ENCODE data around the gene SPOCK2.

The SPOCK2 gene

GRCh38 chr10:72072046-72072445 lies 16.3 kb downstream of the SPOCK2 start:
- no peak for DNase-seq (ENCODE audit: low spot score)

DNA sequence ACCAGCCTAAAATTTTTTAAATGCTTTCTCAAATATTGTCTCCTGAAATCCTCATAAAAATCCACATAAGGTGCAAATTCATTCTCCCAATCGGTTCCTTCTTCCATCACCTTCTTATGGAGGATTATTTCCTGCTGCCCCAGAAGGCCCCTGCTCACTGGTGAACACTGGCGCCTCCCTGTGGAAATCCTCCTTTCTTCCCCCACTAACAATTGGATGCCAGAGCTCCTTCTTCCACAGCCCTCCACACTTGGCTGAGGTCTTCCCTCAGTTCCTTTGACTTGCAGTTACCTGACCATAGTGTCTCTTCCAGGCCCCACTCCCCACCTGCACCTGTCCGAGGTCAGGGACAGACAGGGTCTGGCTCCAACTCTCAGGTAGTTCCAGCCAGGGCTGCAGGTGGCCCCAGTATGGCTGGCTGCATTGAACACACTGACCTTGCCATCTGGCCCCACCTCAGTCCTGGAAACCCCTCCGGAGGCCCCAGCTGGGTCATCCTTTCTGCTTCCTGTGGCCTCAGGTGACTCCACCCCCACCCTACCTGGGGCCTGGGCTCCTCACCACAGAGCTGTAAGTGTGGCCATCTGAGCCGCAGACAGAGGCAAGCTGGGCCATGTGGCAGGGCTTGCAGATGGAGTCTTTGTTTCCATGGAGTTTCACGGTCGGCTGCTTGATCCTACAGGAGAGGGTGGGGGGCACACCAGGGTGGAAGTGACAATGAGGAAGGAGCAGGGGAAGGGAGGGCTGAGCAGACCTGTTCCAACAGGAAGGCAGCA lies 18.4 kb downstream of the SPOCK2 start:
- no peak for DNase-seq (ENCODE audit: low spot score)

GRCh38 chr10:72068901-72069446 lies 19.4 kb downstream of the SPOCK2 start:
- no peak for DNase-seq (ENCODE audit: low spot score)

DNA sequence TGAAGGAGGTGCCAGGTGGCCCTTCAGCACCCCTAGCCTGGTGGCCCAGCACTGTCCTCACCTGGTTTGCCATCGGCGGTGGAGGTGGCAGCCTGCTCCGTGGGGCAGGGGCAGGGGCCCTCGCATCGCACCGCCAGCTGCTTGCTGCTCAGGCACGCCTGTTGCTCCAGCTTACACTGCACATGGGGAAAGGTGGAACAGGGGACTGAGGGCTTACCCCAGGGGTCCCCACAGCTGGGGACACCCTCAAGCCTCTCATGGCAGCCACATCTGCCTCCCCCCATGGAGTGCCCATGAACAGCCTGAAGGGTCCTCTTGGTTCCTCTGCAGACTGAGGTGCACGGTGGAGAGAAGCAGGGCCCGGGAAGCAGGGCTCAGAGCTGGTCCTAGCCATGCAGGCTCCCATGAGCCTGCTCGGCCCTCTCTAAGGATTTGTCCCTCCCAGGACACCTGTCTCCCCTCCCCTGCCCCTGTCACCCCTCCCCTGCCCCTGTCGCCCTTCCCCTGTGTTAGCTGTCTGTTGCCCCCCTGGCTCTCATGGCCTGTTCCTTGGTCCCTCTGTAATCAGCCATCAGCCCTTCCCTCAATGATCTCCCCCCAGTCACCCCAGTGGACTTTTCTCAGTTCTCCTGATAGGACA lies 20.1 kb downstream of the SPOCK2 start:
- DNase-seq (ENCODE audit: low spot score) = no peak

DNA sequence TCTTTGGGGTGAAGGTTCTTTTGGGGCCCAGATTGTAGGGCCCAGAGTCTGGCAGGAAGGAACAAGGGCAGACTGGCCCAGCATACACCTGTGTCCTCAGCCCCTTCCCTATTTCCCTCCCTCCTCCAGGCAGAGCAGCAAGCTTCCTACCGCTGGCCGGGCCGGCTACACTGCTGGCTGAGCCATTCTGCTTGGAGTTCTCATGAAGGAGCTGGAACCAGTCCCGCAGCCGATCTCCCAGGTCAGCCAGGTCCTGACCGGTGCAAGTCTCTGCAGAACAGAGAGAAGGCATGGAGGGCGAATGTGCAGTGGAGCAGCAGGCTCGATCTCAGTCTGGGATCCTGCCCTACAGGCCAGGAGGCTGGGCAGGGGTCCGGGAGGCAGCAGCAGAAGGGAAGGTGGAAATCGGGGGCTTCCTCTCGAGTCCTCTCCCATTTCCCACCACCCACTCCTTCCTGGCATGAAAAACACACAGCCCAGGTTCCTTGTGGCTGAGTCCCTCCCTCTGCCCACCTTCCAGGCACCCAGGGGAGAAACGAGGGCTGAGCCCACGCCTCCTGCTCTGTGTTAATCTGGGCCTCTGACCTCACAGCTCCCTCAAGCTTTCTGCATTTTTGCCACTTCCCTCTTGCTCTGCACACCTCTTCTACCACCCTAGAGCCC lies 20.8 kb downstream of the SPOCK2 start:
- no peak for DNase-seq (ENCODE audit: low spot score)

- DNase-seq (ENCODE audit: low spot score) = no peak
These were observed 21.8 kb downstream of the SPOCK2 start for GRCh38 chr10:72066318-72067284.

DNA sequence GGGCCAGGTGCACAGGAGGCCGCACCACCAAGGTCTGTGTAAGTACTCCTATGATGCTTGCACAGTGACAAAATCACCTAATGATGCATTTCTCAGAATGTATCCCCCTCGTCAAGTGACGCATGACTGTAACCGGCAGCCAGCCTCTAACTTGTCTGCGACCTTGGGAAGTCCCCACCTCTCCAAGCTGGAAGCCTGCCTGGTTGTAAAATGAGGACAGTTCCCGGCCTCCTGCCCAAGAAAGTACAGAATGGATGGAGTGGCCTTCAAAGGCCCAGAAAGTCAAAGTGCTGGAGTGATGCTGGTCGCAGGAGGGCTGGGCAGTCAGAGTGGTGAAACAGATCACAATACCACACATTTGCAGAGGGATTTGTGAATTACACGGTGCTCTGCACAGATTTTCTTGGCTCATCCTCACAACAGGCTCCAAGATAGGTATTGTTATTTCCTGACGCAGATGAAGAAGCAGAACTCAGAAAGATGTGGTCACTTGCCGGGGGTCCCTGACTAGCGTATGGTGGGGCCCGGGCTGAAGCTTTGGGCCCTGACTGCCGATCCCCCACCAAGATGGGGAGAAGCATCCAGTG lies 22.8 kb downstream of the SPOCK2 start:
- no peak for DNase-seq (ENCODE audit: low spot score)

- DNase-seq (ENCODE audit: low spot score) = no peak
These were observed 24.5 kb downstream of the SPOCK2 start for GRCh38 chr10:72063703-72064391.

- DNase-seq (ENCODE audit: low spot score) = no peak
These were observed 25.3 kb downstream of the SPOCK2 start for GRCh38 chr10:72062832-72063702.

GRCh38 chr10:72062382-72062781 lies 26.0 kb downstream of the SPOCK2 start:
- DNase-seq (ENCODE audit: low spot score) = no peak

- DNase-seq (ENCODE audit: low spot score) = no peak
These were observed 26.4 kb downstream of the SPOCK2 start for GRCh38 chr10:72061930-72062329.

DNA sequence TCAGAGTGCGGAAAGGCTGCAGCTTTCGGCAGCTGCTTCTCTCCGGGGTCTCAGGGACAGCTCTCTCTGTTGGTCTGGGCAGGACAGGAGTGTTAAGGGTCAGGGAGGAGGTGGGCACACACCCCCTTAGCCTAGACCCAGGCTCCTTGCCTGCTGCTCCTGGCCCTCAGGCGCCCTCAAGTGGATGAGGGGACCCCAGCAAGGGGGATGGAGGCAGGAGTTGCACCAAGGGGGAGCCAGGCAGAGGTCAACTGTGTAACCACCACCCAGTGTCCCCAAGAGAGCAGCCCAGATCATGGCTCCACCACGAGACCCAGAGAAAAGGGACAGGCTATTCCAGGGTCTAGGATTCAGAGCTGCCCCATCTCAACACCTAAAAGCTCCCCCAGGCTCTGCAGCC lies 26.9 kb downstream of the SPOCK2 start:
- no peak for DNase-seq (ENCODE audit: low spot score)

GRCh38 chr10:72059843-72060822 lies 28.2 kb downstream of the SPOCK2 start:
- no peak for DNase-seq (ENCODE audit: low spot score)

DNA sequence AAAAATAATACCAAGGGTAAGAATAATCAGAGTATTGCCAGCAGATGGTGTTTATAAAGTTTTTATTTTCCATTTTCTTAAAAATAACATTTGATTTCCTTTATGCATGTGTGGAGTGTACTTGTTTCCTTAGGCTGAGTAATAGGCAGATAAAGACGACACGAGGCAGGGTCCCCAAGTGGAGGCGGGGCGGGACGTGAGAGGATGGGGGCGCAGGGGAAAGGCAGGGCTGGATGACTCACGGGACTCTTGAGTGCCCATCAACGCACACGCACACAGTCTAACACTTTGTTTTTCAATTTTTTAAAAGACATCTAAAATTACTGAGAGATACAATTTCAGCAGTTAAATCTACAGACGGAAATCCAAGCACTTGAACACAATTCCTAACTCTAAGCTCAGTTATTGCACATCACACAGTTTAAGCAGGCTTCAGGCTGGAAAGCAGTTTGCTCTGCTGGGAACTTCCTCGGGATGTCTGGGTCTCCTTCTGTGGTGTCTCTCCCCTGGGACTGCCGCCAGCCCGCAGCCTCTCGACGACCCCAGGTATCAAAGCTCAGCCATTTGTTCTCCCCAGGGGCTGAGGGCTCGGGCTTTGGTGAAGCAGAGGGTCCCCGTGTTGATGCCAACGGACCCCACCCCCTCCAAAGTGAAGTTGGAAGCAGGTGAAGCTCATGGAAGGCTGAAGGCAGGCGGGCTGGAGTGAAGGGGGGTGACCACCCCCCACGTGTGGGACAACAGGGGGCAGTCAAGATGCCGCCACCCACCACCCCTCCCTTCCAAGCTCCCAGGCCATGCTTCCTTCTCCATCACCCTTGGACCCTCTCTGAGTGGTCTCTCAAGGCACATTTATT lies 29.1 kb downstream of the SPOCK2 start:
- DNase-seq (ENCODE audit: low spot score) = no peak

DNA sequence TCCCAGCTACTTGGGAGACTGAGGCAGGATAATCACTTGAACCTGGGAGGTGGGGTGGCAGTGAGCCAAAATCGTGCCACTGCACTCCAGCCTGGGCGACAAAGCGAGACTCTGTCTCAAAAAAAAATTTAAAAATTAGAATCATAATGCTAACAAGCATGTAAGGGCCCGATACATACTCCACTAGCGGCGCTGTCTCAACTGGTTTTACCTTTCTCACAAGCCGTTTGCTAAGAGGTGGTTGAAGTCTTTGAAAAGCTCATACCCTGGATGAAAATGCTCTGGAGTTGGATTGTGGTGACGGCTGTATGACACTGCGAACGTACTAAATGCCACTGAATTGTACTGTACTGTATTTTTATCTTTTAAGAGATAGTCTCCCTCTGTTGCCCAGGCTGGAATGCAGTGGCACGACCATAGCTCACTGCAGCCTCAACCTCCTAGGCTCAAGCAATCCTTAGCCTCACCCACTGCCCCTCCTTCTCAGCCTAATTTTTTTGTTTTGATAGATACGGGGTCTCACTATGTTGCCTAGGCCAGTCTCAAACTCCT lies 29.9 kb downstream of the SPOCK2 start:
- no peak for DNase-seq (ENCODE audit: low spot score)

DNA sequence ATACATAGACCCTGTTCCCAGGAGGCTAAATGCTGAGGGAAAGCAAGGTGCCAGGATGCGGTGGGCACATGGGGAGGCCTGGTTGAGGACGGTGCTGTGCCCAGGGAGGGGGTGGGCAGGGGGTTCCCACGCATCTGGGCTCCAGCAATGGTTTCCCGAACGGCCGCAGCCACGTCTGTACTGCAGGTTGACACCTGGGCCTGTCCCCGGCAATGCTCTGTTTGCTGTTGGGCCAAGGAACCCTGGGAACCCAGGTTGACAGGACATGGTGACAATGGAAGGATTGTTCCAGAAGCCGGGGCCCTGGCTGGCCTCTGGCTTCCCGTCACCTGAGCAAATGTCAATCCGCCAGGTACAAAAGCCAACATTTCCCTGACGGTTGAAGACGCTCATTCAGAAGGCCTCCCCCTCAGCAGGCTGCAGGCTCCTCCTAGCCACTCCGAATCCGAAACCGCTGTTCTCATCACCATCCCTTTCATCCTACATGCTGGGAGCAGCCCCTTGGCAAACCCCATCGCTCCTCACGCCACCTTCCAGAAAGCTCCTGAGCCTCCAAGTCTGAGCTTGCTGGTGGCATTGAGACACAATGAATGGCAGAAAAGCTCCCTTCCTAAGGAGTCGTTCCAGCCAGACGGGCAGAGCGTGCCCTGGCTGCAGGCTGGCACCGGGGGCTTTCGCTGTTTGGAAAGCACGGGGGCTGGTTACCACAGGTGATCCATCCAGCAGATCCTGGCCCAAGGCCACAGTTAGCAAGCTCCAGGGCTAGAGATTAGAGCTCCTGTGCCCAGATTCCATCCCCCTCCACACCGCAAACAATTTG lies 31.2 kb downstream of the SPOCK2 start:
- no peak for DNase-seq (ENCODE audit: low spot score)
